ENCODE results near the gene OR2B2. TPM values are rescaled to one million over a fixed set of nuclear protein-coding genes. Genes with fewer than 3 reads are reported as not detected.

OR2B2 gene
- total and polyA plus RNA-seq, 5 donors from 2014 or later = not detected

DNA sequence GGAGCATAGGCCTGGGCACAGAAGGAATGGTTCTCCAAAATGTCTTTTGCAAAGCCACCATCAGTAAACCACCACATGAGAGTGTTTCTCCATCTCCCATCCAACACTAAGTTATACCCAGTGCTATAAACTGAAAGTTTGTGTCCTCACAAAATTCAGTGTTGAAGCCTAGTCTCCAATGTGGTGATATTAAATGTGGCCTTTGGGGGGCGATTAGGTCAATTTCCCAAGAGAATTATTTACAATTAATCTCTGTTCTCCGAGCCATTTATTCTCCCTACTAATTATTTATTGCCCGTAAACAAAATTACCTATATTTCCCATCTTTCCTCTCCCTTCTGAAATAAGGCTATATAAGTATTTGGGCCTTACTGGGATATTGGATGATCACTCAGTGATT is 26.1 kb downstream of the OR2B2 start:
- no peak for ATAC-seq (ENCODE audit: low read depth in 2 of 2)
- H3K4me1 Mint-ChIP-seq = peaks cover 0 to 18% (median 8%) of the 10 kb centered on the region in 4 donors
- no peaks in the 10 kb centered on the region for H3K9me3 Mint-ChIP-seq

DNA sequence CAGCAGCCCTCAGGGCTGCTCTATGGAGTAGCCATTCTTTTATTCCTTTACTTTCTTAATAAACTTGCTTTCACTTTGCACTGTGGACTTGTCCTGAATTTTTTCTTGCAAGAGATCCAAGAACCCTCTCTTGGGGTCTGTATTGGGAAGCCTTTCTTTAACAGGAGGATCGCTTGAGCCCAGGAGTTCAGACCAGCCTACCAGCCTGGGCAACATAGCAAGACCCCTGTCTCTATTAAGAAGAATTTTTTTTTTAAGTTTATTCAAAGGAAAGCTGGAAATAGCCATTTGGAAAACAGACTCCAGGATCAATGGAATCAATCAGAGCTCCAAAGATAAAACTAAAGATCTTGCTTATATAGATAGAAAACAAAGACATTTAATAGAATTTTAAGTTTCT is 29.1 kb downstream of the OR2B2 start:
- Mint-ChIP-seq H3K27me3 (no peaks in the 10 kb centered on the region), H3K4me1 (no peaks in the 10 kb centered on the region), H3K4me3 (no peak overlapping the region), H3K9me3 (no peaks in the 10 kb centered on the region), H3K36me3 (no peaks in the 10 kb centered on the region), H3K27ac (no peak overlapping the region)
- Histone ChIP-seq H3K9me3 (ENCODE audit: control insufficient read depth in 2 of 2, low read length in 2 of 2) (no peaks in the 10 kb centered on the region), H3K36me3 (ENCODE audit: control insufficient read depth, insufficient read depth, low read length) (no peaks in the 10 kb centered on the region), H3K4me3 (ENCODE audit: low read depth, low read length) (no peak overlapping the region), H3K4me1 (ENCODE audit: control insufficient read depth, insufficient read depth, low read length, poor library complexity, severe bottlenecking) (no peaks in the 10 kb centered on the region), H3K27me3 (ENCODE audit: control insufficient read depth, insufficient read depth, low read length) (no peaks in the 10 kb centered on the region), H3K27ac (ENCODE audit: insufficient read depth, low read length, poor library complexity, severe bottlenecking) (no peak overlapping the region)
- ATAC-seq (ENCODE audit: low read depth in 2 of 2) (no peak), DNase-seq (no peak)

More for the DNA sequence above, 26.1 kb downstream of the OR2B2 start:
- Histone ChIP-seq H3K27me3 (ENCODE audit: control insufficient read depth, insufficient read depth, low read length) (no peaks in the 10 kb centered on the region), H3K27ac (ENCODE audit: insufficient read depth, low read length, poor library complexity, severe bottlenecking) (no peak overlapping the region), H3K4me3 (ENCODE audit: low read depth, low read length) (no peak overlapping the region), H3K36me3 (ENCODE audit: control insufficient read depth, insufficient read depth, low read length) (no peaks in the 10 kb centered on the region), H3K4me1 (ENCODE audit: control insufficient read depth, insufficient read depth, low read length, poor library complexity, severe bottlenecking) (peaks cover 11% of the 10 kb centered on the region), H3K9me3 (ENCODE audit: control insufficient read depth in 2 of 2, low read length in 2 of 2) (no peaks in the 10 kb centered on the region)
- Mint-ChIP-seq H3K27ac (no peak overlapping the region), H3K27me3 (peaks cover 4% of the 10 kb centered on the region), H3K4me3 (peak overlapping the region in 1 of 4 donors; percentile 11), H3K36me3 (no peaks in the 10 kb centered on the region)
- no peak for DNase-seq

DNA sequence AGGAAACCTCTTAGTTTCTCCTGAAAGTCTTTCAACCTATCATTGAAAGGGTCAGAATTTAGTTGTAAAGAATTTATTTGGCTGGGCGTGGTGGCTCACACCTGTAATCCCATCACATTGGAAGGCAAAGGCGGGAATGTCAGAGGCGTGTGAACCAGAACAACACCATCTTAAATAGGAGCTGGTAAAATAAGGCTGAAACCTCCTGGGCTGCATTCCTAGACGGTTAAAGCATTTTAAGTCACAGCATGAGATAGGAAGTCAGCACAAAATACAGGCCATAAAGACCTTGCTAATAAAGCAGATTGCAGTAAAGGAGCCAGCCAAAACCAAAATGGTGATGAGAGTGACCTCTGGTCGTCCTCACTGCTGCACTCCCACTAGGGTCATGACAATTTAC is 29.6 kb downstream of the OR2B2 start:
- Histone ChIP-seq H3K9me3 (ENCODE audit: control insufficient read depth in 2 of 2, low read length in 2 of 2) (no peaks in the 10 kb centered on the region), H3K27me3 (ENCODE audit: control insufficient read depth, insufficient read depth, low read length) (no peaks in the 10 kb centered on the region), H3K4me1 (ENCODE audit: control insufficient read depth, insufficient read depth, low read length, poor library complexity, severe bottlenecking) (no peaks in the 10 kb centered on the region), H3K27ac (ENCODE audit: insufficient read depth, low read length, poor library complexity, severe bottlenecking) (no peak overlapping the region), H3K4me3 (ENCODE audit: low read depth, low read length) (no peak overlapping the region), H3K36me3 (ENCODE audit: control insufficient read depth, insufficient read depth, low read length) (no peaks in the 10 kb centered on the region)
- no peak for ATAC-seq (ENCODE audit: low read depth in 2 of 2)
- Mint-ChIP-seq H3K9me3 (no peaks in the 10 kb centered on the region), H3K4me3 (no peak overlapping the region), H3K36me3 (no peaks in the 10 kb centered on the region), H3K27ac (no peak overlapping the region), H3K4me1 (no peaks in the 10 kb centered on the region), H3K27me3 (no peaks in the 10 kb centered on the region)
- DNase-seq = no peak

DNA sequence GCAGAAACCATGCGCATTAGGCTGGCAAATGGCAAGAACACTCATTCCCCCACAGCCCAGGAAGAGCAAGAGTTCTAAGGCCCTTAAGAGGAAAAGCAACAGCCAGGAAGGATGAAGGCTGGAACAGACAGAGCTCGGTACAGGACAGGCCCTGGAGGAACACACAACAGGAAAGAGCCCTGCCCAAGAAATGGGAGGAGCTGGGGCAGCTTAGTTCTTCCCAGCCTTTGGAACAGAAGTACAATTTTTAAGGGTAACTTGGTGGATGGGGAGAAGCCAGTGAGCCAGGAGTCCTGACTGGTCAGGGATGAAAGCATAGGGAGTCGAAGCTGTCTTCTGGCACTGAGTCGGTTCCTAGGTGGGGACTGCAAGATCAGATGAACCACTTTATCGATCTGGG is 32.4 kb downstream of the OR2B2 start:
- Histone ChIP-seq H3K4me1 (ENCODE audit: control insufficient read depth, insufficient read depth, low read length, poor library complexity, severe bottlenecking) (no peaks in the 10 kb centered on the region), H3K4me3 (ENCODE audit: low read depth, low read length) (no peak overlapping the region), H3K27ac (ENCODE audit: insufficient read depth, low read length, poor library complexity, severe bottlenecking) (no peak overlapping the region), H3K27me3 (ENCODE audit: control insufficient read depth, insufficient read depth, low read length) (no peaks in the 10 kb centered on the region), H3K36me3 (ENCODE audit: control insufficient read depth, insufficient read depth, low read length) (no peaks in the 10 kb centered on the region), H3K9me3 (ENCODE audit: control insufficient read depth in 2 of 2, low read length in 2 of 2) (no peaks in the 10 kb centered on the region)
- no peaks in the 10 kb centered on the region for H3K27me3 Mint-ChIP-seq
- H3K9me3 Mint-ChIP-seq = no peaks in the 10 kb centered on the region
- no peaks in the 10 kb centered on the region for H3K36me3 Mint-ChIP-seq
- H3K4me3 Mint-ChIP-seq = no peak overlapping the region
- H3K27ac Mint-ChIP-seq = no peak overlapping the region
- H3K4me1 Mint-ChIP-seq = no peaks in the 10 kb centered on the region
- DNase-seq = no peak
- ATAC-seq (ENCODE audit: low read depth in 2 of 2) = no peak

DNA sequence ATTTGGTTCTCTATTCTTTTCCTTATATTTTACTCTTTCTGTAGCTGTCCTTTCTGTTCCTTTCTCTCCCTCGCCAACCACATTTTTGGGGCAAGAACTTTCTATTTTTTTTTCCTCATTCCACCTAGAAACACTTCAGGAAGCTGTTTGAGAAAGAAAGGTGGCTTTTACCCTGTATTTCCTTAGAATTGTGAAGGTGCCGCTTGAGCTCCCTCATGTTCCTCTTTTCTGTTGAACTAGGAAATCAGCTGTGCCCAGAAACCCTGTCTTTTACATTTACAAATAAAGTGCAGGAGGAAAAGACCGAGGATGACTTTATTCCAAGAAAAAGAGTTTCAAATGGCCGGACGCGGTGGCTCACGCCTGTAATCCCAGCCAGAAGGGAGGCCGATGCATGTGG is 38.2 kb downstream of the OR2B2 start:
- Histone ChIP-seq H3K9me3 (ENCODE audit: control insufficient read depth in 2 of 2, low read length in 2 of 2) (no peaks in the 10 kb centered on the region), H3K27me3 (ENCODE audit: control insufficient read depth, insufficient read depth, low read length) (no peaks in the 10 kb centered on the region), H3K27ac (ENCODE audit: insufficient read depth, low read length, poor library complexity, severe bottlenecking) (peak overlapping the region; percentile 97), H3K36me3 (ENCODE audit: control insufficient read depth, insufficient read depth, low read length) (no peaks in the 10 kb centered on the region), H3K4me1 (ENCODE audit: control insufficient read depth, insufficient read depth, low read length, poor library complexity, severe bottlenecking) (peaks cover 25% of the 10 kb centered on the region), H3K4me3 (ENCODE audit: low read depth, low read length) (peak overlapping the region; percentile 99)
- Mint-ChIP-seq H3K36me3 (no peaks in the 10 kb centered on the region), H3K27ac (peak overlapping the region; percentile 97 to 98 (median 98)), H3K9me3 (no peaks in the 10 kb centered on the region), H3K4me3 (peak overlapping the region; percentile 87 to 98 (median 92)), H3K4me1 (peaks cover 4 to 28% (median 22%) of the 10 kb centered on the region in 4 donors), H3K27me3 (no peaks in the 10 kb centered on the region)
- no peak for DNase-seq
- no peak for ATAC-seq (ENCODE audit: low read depth in 2 of 2)

DNA sequence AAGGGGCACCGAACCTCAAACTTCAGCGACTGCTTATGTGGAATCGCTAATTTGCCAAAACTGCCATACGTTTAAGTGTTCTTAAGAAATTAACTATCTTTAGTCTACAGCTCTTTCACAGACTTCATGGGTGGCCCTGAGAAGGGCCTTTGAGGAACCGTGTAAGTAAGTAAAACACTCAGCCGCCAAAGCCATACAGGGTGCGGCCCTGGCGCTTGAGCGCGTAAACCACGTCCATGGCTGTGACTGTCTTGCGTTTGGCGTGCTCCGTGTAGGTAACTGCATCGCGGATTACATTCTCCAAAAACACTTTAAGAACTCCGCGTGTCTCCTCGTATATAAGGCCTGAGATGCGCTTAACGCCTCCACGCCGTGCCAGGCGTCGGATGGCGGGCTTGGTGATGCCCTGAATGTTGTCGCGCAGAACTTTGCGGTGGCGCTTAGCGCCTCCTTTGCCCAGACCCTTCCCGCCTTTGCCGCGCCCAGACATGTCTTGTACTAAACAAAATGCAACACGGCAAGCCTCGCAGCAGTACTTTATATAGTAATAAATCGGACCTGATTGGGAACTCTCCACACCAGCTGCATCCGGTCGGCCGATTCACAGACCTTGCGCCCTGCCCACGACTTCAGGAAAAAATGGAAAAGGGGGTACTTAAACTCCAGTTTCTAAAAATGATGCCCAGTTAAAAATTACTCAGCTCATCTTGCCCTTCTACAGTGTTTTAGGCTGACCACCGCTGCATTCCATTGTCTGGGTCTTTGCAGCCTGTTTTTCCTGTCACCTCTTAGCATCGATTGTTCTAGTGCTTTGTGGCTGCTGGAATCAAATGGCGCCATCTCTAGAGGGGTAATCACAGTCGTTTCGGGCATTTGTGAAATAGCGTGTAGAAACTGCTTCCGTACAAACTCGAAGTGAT is 38.9 kb downstream of the OR2B2 start:
- Histone ChIP-seq H3K9me3 (ENCODE audit: control insufficient read depth in 2 of 2, low read length in 2 of 2) (no peaks in the 10 kb centered on the region), H3K4me1 (ENCODE audit: control insufficient read depth, insufficient read depth, low read length, poor library complexity, severe bottlenecking) (peaks cover 25% of the 10 kb centered on the region), H3K36me3 (ENCODE audit: control insufficient read depth, insufficient read depth, low read length) (no peaks in the 10 kb centered on the region), H3K27me3 (ENCODE audit: control insufficient read depth, insufficient read depth, low read length) (no peaks in the 10 kb centered on the region), H3K4me3 (ENCODE audit: low read depth, low read length) (peak overlapping the region; percentile 99), H3K27ac (ENCODE audit: insufficient read depth, low read length, poor library complexity, severe bottlenecking) (peak overlapping the region; percentile 97)
- DNase-seq = peak; percentile 40 to 93 (median 68)
- peak; percentile 36 to 44 for ATAC-seq (ENCODE audit: low read depth in 2 of 2)
- no peaks in the 10 kb centered on the region for H3K9me3 Mint-ChIP-seq
- peaks cover 4 to 31% (median 23%) of the 10 kb centered on the region in 4 donors for H3K4me1 Mint-ChIP-seq
- peak overlapping the region; percentile 97 to 98 (median 98) for H3K27ac Mint-ChIP-seq
- H3K4me3 Mint-ChIP-seq = peak overlapping the region; percentile 87 to 98 (median 92)
- no peaks in the 10 kb centered on the region for H3K36me3 Mint-ChIP-seq
- H3K27me3 Mint-ChIP-seq = no peaks in the 10 kb centered on the region

DNA sequence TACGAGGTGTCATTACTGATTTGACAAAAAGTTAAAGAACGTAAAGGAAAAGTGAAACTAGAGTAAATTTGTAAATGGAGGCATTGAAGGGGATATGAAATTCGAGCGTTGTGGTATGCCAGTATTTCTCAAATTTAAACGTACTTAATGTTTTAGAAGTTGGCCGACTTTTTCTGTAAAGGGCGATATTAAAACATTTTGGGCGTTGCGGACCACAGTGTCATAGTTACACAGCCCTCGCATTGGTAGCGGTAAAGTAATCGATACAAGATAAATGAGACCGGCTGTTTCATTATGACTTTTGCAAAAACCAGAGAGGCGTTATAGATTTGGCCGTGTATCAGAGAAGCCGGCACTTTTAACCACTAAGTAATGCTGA is 39.6 kb downstream of the OR2B2 start:
- peaks cover 31% of the 10 kb centered on the region for H3K4me1 ChIP-seq (ENCODE audit: control insufficient read depth, insufficient read depth, low read length, poor library complexity, severe bottlenecking)
- peak; percentile 19 to 21 for ATAC-seq (ENCODE audit: low read depth in 2 of 2)
- Mint-ChIP-seq H3K4me1 (peaks cover 4 to 37% (median 25%) of the 10 kb centered on the region in 4 donors), H3K27me3 (no peaks in the 10 kb centered on the region), H3K9me3 (no peaks in the 10 kb centered on the region), H3K27ac (peak overlapping the region; percentile 97 to 98 (median 98)), H3K4me3 (peak overlapping the region; percentile 87 to 98 (median 92)), H3K36me3 (no peaks in the 10 kb centered on the region)
- no peaks in the 10 kb centered on the region for H3K27me3 ChIP-seq (ENCODE audit: control insufficient read depth, insufficient read depth, low read length)
- peak overlapping the region; percentile 97 for H3K27ac ChIP-seq (ENCODE audit: insufficient read depth, low read length, poor library complexity, severe bottlenecking)
- H3K4me3 ChIP-seq (ENCODE audit: low read depth, low read length) = peak overlapping the region; percentile 99
- H3K9me3 ChIP-seq (ENCODE audit: control insufficient read depth in 2 of 2, low read length in 2 of 2) = no peaks in the 10 kb centered on the region
- no peak for DNase-seq
- H3K36me3 ChIP-seq (ENCODE audit: control insufficient read depth, insufficient read depth, low read length) = no peaks in the 10 kb centered on the region

Data from CD4-positive, CD25-positive, alpha-beta regulatory T cell (primary cell).